Nephron (organoid): Measurements from ENCODE around the gene LAMA3.

ENCODE experiments used
- H3K27ac Mint-ChIP-seq, 3 experiments: 2 replicates each; pipeline ENCODE4 v1.8.0; 2020; ENCODE audit warnings: mixed read lengths in 3 of 3, mild to moderate bottlenecking in 2 of 3, moderate library complexity in 1 of 3
- H3K27me3 Mint-ChIP-seq: 2 replicates; pipeline ENCODE4 v1.8.0; 2021; ENCODE audit warnings: low read depth, mild to moderate bottlenecking, moderate library complexity, mixed read lengths
- H3K36me3 Mint-ChIP-seq: 2 replicates; pipeline ENCODE4 v1.8.0; 2020; ENCODE audit warnings: low read depth, mixed read lengths
- H3K4me1 Mint-ChIP-seq: 2 replicates; pipeline ENCODE4 v1.8.0; 2020; ENCODE audit warnings: mixed read lengths
- H3K4me3 Mint-ChIP-seq, 3 experiments: 2 replicates each; pipeline ENCODE4 v1.8.0; 2020; ENCODE audit warnings: mild to moderate bottlenecking in 3 of 3, mixed read lengths in 3 of 3, moderate library complexity in 2 of 3
- H3K9me3 Mint-ChIP-seq: 2 replicates; pipeline ENCODE4 v1.8.0; 2020; ENCODE audit warnings: mixed read lengths
- CTCF ChIP-seq, 3 experiments: fragments of 200-600 bp; sonication (generic); IDR thresholded peaks; one replicate each; pipeline ENCODE4 v1.5.0; 2021; ENCODE audit warnings: antibody characterized with exemption in 3 of 3; ENCODE audit not compliant: unreplicated experiment in 3 of 3

LAMA3 gene

GRCh38 chr18:23893653-23894052, 204.4 kb downstream of the LAMA3 start:
- Mint-ChIP-seq H3K9me3 (no peaks in the 10 kb centered on the region), H3K27me3 (peaks cover 7% of the 10 kb centered on the region), H3K27ac (no peak overlapping the region), H3K36me3 (no peaks in the 10 kb centered on the region), H3K4me3 (no peak overlapping the region), H3K4me1 (no peaks in the 10 kb centered on the region)
- TF ChIP-seq CTCF (IDR thresholded peaks at IDR 0.05; ENCODE audit: unreplicated experiment in 3 of 3), result no peak

- no peaks in the 10 kb centered on the region for H3K36me3 Mint-ChIP-seq
- peaks cover 7% of the 10 kb centered on the region for H3K27me3 Mint-ChIP-seq
- TF ChIP-seq CTCF (IDR thresholded peaks at IDR 0.05; ENCODE audit: unreplicated experiment in 3 of 3), result no peak
- no peak overlapping the region for H3K4me3 Mint-ChIP-seq
- H3K9me3 Mint-ChIP-seq, result no peaks in the 10 kb centered on the region
- no peaks in the 10 kb centered on the region for H3K4me1 Mint-ChIP-seq
- no peak overlapping the region for H3K27ac Mint-ChIP-seq
Observed at GRCh38 chr18:23894661-23895175, 205.5 kb downstream of the LAMA3 start.

- Mint-ChIP-seq H3K36me3 (no peaks in the 10 kb centered on the region), H3K27ac (no peak overlapping the region)
Observed at GRCh38 chr18:23897291-23897690, 208.0 kb downstream of the LAMA3 start.

GRCh38 chr18:23897733-23898132, 208.5 kb downstream of the LAMA3 start:
- H3K4me3 Mint-ChIP-seq, result no peak overlapping the region
- H3K36me3 Mint-ChIP-seq, result no peaks in the 10 kb centered on the region
- peaks cover 8% of the 10 kb centered on the region for H3K4me1 Mint-ChIP-seq
- no peaks in the 10 kb centered on the region for H3K9me3 Mint-ChIP-seq
- no peak for TF ChIP-seq CTCF (IDR thresholded peaks at IDR 0.05; ENCODE audit: unreplicated experiment in 3 of 3)
- H3K27ac Mint-ChIP-seq, result no peak overlapping the region
- H3K27me3 Mint-ChIP-seq, result peaks cover 7% of the 10 kb centered on the region

More at GRCh38 chr18:23897291-23897690, 208.0 kb downstream of the LAMA3 start:
- Mint-ChIP-seq H3K27me3 (peaks cover 7% of the 10 kb centered on the region), H3K4me1 (peaks cover 8% of the 10 kb centered on the region), H3K9me3 (no peaks in the 10 kb centered on the region), H3K4me3 (no peak overlapping the region)
- no peak for TF ChIP-seq CTCF (IDR thresholded peaks at IDR 0.05; ENCODE audit: unreplicated experiment in 3 of 3)

- Mint-ChIP-seq H3K4me1 (peaks cover 8% of the 10 kb centered on the region), H3K4me3 (no peak overlapping the region), H3K27ac (no peak overlapping the region), H3K27me3 (peaks cover 4% of the 10 kb centered on the region), H3K9me3 (no peaks in the 10 kb centered on the region), H3K36me3 (no peaks in the 10 kb centered on the region)
- TF ChIP-seq CTCF (IDR thresholded peaks at IDR 0.05; ENCODE audit: unreplicated experiment in 3 of 3), result no peak
Observed at GRCh38 chr18:23900994-23901393, 211.7 kb downstream of the LAMA3 start.

GRCh38 chr18:23902396-23902795, 213.1 kb downstream of the LAMA3 start:
- H3K27ac Mint-ChIP-seq, result no peak overlapping the region
- H3K27me3 Mint-ChIP-seq, result peaks cover 4% of the 10 kb centered on the region
- H3K4me3 Mint-ChIP-seq, result no peak overlapping the region
- peaks cover 8% of the 10 kb centered on the region for H3K4me1 Mint-ChIP-seq
- H3K9me3 Mint-ChIP-seq, result no peaks in the 10 kb centered on the region
- no peaks in the 10 kb centered on the region for H3K36me3 Mint-ChIP-seq
- TF ChIP-seq CTCF (IDR thresholded peaks at IDR 0.05; ENCODE audit: unreplicated experiment in 3 of 3), result no peak
